ENCODE data around the gene DHRS7B.

DHRS7B gene

DNA sequence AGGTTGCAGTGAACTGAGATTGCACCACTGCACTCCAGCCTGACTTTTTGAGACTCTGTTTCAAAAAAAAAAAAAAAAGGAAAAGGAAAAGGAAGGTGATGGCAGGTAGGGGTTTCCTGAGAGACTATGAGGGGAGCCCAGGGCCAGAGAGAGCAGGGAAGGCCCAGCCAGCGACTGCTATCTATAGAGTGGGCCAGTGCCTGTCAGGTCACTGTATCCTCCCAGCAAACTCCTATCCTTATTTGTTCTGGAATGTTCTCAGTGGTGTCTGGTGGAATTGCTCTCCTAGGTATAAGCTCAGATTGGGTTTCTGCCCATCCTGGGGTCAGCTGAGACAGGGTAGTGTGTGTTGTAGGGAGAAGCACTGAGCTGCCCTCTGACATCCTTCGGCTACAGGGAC lies 102.1 kb downstream of the DHRS7B start:
- no peak for DNase-seq (ENCODE audit: extremely low spot score)
- ChIA-PET POLR2A (no interaction called here), CTCF (interaction anchor here (1.4 to 1.7 kb wide), 2 partner anchors 16 to 18 kb away, joined by 3 to 5 read pairs; no protein-coding TSS in a partner anchor)
- no peak for TF ChIP-seq CTCF (IDR thresholded peaks at IDR 0.05; ENCODE audit: control extremely low read depth, extremely low read depth, low read depth, missing control alignments)

DNA sequence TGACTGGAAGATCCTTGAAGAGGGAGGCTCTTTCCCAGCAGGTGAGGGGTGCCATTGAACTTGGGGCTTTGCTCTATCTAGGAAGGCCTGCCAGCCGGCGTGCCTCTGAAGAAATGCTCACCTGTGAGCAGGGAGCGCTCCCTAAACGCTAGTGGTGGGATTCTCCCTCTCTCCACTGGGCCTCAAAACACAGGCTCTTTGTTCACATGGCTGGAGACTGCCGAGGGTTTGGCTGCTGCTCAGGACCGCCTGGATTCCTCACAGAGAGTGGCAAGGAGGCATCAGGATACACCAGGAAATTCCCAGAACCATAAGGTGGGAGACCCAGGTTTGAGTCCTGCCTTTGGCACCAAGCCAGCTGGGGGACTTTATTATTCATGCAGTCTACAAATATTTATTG lies 104.8 kb downstream of the DHRS7B start:
- POLR2A ChIA-PET, result no interaction called here
- DNase-seq (ENCODE audit: extremely low spot score), result no peak
- CTCF ChIA-PET, result no interaction called here
- TF ChIP-seq CTCF (IDR thresholded peaks at IDR 0.05; ENCODE audit: control extremely low read depth, extremely low read depth, low read depth, missing control alignments), result no peak

- no peak for TF ChIP-seq CTCF (IDR thresholded peaks at IDR 0.05; ENCODE audit: control extremely low read depth, extremely low read depth, low read depth, missing control alignments)
- CTCF ChIA-PET, result no interaction called here
- no peak for DNase-seq (ENCODE audit: extremely low spot score)
- POLR2A ChIA-PET, result no interaction called here
Measured at GRCh38 chr17:21232033-21232749, 105.4 kb downstream of the DHRS7B start.

- no peak for DNase-seq (ENCODE audit: extremely low spot score)
- TF ChIP-seq CTCF (IDR thresholded peaks at IDR 0.05; ENCODE audit: control extremely low read depth, extremely low read depth, low read depth, missing control alignments), result no peak
- CTCF ChIA-PET, result interaction anchor here (1.1 kb wide), 1 partner anchor 14 kb away, joined by 3 read pairs; no protein-coding TSS in a partner anchor
- POLR2A ChIA-PET, result no interaction called here
Measured at GRCh38 chr17:21233581-21234347, 107.0 kb downstream of the DHRS7B start.

GRCh38 chr17:21235921-21236320 lies 109.2 kb downstream of the DHRS7B start:
- no peak for TF ChIP-seq CTCF (IDR thresholded peaks at IDR 0.05; ENCODE audit: control extremely low read depth, extremely low read depth, low read depth, missing control alignments)
- CTCF ChIA-PET, result no interaction called here
- POLR2A ChIA-PET, result no interaction called here
- DNase-seq (ENCODE audit: extremely low spot score), result no peak

DNA sequence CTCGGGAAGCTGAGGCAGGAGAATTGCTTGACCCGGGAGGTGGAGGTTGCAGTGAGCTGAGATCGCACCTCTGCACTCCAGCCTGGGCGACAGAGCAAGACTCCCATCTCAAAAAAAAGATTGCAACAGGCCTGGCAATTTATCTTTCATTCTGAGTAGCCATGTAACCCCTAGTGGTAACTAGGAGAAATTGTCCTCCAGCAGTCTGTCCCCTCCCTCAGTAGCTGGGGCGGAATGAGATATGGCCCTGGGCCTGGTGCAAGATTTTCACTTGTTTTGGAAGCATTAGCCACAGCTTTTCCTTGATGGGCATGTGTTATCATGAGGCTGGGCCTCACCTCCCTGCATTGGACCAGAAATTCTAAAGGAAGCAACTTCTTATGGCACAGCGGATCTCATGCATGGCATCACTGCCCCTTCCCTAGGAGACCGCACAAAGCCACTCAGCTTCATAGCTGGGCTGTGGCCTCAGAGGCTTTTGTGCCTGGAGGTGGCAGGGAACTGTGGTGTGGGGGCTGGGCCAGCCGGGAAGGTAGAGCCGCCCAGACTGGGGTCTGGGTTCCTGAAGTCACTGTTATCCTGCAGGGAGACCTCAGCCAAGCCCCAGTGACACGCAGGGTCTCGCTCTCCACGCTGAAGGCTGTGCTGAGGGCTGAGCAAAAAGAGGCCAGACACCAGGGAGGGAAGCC lies 113.1 kb downstream of the DHRS7B start:
- ChIA-PET CTCF (interaction anchor here (0.7 to 1.3 kb wide), 4 partner anchors 12 to 45 kb away, joined by 3 to 5 read pairs (median 4); no protein-coding TSS in a partner anchor), POLR2A (no interaction called here)

More for the DNA sequence above, 113.1 kb downstream of the DHRS7B start:
- DNase-seq (ENCODE audit: extremely low spot score), result peak; percentile 54
- TF ChIP-seq CTCF (IDR thresholded peaks at IDR 0.05; ENCODE audit: control extremely low read depth, extremely low read depth, low read depth, missing control alignments), result peak; percentile 31
